Stimulated activated effector memory CD8-positive, alpha-beta T cell treated with anti-CD3 and anti-CD28 coated beads, Interleukin-12 subunit alpha, Interleukin-12 subunit beta, amount 100 ng/mL, for 72 hours (primary cell): ENCODE results near the gene LINGO3.

Experiments
- ATAC-seq: fragments of 150-1000 bp; cut with Tn5 transposase; 2 replicates; pipeline ENCODE4 v1.10.0; 2021
- DNase-seq, 2 donors: peaks; one replicate each; pipeline ENCODE4 v3.0.0; 2021 to 2022; ENCODE audit warnings: low spot score in 2 of 2
- H3K27ac Mint-ChIP-seq: one replicate; pipeline ENCODE4 v1.8.0; 2022; ENCODE audit warnings: mild to moderate bottlenecking, mixed read lengths
- H3K36me3 Mint-ChIP-seq: one replicate; pipeline ENCODE4 v1.8.0; 2022; ENCODE audit warnings: mild to moderate bottlenecking, mixed read lengths
- H3K4me1 Mint-ChIP-seq: one replicate; pipeline ENCODE4 v1.8.0; 2022; ENCODE audit warnings: mixed read lengths
- H3K4me3 Mint-ChIP-seq: one replicate; pipeline ENCODE4 v1.8.0; 2022; ENCODE audit warnings: mild to moderate bottlenecking, mixed read lengths
- H3K9me3 Mint-ChIP-seq: one replicate; pipeline ENCODE4 v1.8.0; 2022; ENCODE audit warnings: mixed read lengths

Gene LINGO3

DNA sequence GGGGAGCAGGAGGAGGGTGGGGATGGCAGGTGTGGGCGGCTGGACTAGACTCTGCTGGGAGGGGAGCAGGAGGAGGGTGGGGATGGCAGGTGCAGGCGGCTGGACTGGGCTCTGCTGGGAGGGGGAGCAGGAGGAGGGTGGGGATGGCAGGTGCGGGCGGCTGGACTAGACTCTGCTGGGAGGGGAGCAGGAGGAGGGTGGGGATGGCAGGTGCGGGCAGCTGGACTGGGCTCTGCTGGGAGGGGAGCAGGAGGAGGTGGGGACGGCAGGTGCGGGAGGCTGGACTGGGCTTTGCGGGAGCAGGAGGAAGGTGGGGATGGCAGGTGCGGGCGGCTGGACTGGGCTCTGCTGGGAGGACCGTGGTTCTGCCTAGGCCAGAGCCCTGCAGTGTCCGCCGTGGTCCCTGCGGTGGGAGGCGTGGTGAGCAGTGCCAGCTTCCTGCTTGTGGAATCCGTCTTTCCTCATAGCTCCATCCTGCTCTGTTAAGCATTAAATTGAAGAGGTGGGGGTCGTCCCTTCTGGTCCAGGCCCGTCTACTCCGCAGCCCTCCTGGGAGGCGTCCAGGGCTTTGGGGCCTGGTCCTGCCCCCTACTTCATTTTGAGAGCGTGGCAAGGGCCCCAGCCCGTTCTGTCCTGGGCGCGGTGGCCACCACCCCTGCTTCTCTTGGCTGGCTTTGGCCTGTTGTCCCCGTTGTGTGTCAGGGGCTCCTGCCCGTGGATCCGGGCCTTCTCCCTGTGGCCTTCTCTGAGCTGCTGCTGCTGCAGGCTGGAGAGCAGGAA is 25.3 kb upstream of the LINGO3 start:
- DNase-seq (no peak), ATAC-seq (no peak)
- peaks cover 32% of the 10 kb centered on the region for H3K4me1 Mint-ChIP-seq
- H3K27ac Mint-ChIP-seq, result no peak overlapping the region
- H3K36me3 Mint-ChIP-seq, result peaks cover 16% of the 10 kb centered on the region
- H3K4me3 Mint-ChIP-seq, result no peak overlapping the region
- H3K9me3 Mint-ChIP-seq, result no peaks in the 10 kb centered on the region

DNA sequence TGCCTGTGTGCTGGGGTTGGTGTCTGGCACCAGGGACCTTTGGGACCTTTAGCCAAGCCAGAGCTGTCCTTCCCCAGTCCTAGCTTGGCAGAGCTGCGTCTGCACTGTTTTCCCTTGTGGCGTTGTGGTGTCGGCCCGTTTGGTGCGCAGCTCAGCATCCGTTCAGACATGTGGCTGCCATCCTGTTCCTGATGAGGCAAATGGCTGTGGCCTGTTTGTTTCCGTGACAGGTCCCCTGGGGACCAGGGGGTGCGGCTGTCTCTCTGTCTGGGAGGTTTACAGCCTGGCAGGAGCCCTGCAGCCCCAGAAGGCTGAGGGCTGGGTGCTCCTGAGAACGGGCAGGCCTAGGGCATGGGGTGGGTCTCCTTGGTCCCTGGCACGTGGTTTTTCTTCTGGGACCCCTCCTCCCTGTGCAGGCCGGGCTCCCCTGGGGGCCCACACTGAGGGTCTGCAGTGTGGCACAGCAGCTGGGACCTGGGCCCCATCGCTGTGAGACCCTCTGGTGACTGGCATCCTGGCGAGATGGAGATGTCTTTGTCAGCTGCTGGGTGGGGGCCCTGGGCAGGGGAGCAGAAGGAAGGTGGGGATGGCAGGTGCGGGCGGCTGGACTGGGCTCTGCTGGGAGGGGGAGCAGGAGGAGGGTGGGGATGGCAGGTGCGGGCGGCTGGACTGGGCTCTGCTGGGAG is 24.5 kb upstream of the LINGO3 start:
- DNase-seq (no peak), ATAC-seq (no peak)
- peaks cover 36% of the 10 kb centered on the region for H3K4me1 Mint-ChIP-seq
- H3K27ac Mint-ChIP-seq, result no peak overlapping the region
- no peak overlapping the region for H3K4me3 Mint-ChIP-seq
- peaks cover 24% of the 10 kb centered on the region for H3K36me3 Mint-ChIP-seq
- no peaks in the 10 kb centered on the region for H3K9me3 Mint-ChIP-seq

DNA sequence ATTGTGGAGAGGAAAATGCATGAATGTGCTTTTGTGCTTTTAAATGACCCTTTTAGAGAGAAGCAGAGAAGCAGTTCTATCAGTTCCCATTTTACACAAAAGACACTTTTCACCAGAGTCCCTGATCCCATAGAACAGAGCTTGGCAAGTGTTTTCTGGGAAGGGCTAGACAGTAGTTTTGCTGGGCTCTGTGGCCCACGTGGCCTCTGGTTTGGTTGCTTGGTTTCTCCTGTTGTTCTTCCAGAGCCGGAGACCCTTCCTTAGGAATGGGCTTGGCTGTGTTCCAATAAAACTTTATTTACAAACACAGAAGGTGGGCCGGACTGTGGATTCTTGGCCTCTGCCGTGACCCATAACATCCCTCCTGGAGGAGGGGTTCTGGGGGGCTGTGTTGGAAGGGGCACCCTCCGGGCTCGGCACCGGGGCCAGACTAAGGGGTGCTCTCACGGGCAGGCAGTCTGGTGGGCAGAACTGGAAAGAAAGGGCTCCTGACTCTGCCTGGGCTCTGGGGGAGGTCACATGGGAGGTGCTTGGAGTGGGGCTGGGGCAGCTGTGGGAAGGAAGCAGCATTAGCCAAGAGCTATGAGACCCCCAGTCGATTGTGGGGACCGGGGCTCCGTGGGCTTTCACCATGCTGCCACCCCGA is 23.8 kb upstream of the LINGO3 start:
- Mint-ChIP-seq H3K4me1 (peaks cover 43% of the 10 kb centered on the region), H3K9me3 (no peaks in the 10 kb centered on the region), H3K4me3 (no peak overlapping the region), H3K27ac (peak overlapping the region; percentile 43), H3K36me3 (peaks cover 31% of the 10 kb centered on the region)
- ATAC-seq, result no peak
- DNase-seq, result no peak

DNA sequence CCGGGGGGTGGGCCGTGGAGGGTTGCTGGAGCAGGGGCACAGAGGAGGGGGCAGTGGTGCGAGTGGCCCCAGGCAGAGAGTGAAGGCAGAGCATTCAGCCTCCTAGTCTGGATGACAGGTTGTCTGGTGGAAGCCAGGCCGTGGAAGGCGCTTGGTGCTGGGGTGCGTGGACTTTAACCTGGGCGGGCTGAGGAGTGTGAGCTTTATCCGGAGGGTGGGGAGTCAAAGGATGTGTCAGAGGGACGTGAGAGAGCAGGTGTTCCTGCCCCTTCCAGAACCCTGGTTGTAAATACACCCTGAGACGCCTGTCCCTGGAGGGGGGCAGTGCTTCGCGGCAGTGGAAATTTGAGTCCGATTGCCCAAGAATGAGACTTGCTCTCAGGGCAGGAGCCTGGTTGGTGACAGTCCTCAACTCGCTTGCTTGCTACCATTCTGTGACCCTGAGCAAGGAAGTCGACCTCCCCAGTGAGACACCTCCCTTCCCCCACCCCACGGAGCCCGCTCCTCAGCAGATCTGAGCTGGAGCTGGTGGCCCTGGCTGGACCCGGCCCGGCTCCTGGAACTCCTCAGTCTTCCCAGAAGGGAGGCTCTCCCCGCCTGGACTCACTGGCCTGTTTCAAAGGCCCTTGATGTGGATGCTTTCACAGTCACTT is 22.8 kb upstream of the LINGO3 start:
- peak overlapping the region; percentile 92 for H3K4me3 Mint-ChIP-seq
- no peak for ATAC-seq
- H3K9me3 Mint-ChIP-seq, result no peaks in the 10 kb centered on the region
- H3K36me3 Mint-ChIP-seq, result peaks cover 41% of the 10 kb centered on the region
- peak overlapping the region; percentile 95 for H3K27ac Mint-ChIP-seq
- peaks cover 43% of the 10 kb centered on the region for H3K4me1 Mint-ChIP-seq
- no peak for DNase-seq

DNA sequence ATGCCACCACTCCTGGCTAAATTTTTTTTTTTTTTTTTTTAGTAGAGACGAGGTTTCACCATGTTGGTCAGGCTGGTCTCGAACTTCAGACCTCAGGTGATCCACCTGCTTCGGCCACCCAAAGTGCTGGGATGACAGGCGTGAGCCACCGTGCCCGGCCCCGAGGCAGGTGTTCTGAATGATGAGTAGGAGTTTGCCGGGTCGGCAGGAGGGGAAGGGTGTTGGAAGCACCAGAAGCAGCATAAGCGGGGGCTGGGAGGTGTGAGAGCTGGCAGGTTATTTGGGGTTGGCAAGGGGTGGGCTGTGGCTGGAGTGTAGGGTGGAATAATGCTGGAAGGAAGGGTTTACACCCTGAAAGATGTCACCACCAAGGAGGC is 22.3 kb upstream of the LINGO3 start:
- H3K4me3 Mint-ChIP-seq, result peak overlapping the region; percentile 92
- no peak for ATAC-seq
- peaks cover 44% of the 10 kb centered on the region for H3K4me1 Mint-ChIP-seq
- peaks cover 45% of the 10 kb centered on the region for H3K36me3 Mint-ChIP-seq
- no peak for DNase-seq
- no peaks in the 10 kb centered on the region for H3K9me3 Mint-ChIP-seq
- peak overlapping the region; percentile 95 for H3K27ac Mint-ChIP-seq

DNA sequence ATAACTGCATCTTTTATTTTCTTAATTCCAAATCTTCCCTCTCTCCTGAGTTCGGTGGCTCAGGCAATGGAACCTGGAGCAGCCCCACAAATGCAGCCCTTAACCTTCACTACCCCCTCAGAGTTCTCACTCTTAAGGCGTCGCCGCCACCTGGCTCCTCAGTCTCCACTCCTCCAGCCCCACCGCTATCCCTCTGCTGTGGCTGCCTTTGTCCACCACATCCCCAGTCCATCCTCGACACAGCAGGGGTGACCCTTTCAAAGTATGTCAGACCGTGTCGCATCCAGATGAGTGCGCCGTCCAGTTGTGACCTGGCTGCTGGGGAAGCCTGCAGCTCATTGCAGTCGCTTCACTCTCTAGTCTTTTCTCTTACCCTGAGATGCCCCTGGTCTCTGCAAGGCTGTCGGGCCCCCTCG is 21.6 kb upstream of the LINGO3 start:
- ATAC-seq (no peak), DNase-seq (no peak)
- Mint-ChIP-seq H3K36me3 (peaks cover 49% of the 10 kb centered on the region), H3K4me3 (peak overlapping the region; percentile 92), H3K9me3 (no peaks in the 10 kb centered on the region), H3K27ac (peak overlapping the region; percentile 95), H3K4me1 (peaks cover 45% of the 10 kb centered on the region)

DNA sequence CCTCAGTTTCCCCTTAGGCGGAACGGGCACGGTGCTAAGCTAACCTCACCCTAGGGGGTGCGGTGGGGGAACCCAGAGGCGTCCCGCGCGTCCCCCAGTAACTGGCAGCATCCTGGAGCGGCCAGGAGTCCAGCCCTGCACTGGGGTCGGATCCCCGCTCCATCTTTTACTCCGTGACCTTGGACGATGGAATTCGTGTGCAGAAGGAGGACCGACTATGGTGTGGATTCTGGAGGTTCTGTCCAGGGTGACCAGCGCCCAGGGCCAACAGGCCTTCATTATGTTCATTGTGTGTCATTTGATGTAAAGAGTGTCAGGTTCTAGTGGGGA is 21.2 kb upstream of the LINGO3 start:
- ATAC-seq (no peak), DNase-seq (no peak)
- Mint-ChIP-seq H3K4me1 (peaks cover 45% of the 10 kb centered on the region), H3K36me3 (peaks cover 53% of the 10 kb centered on the region), H3K9me3 (no peaks in the 10 kb centered on the region), H3K4me3 (peak overlapping the region; percentile 92), H3K27ac (peak overlapping the region; percentile 95)

DNA sequence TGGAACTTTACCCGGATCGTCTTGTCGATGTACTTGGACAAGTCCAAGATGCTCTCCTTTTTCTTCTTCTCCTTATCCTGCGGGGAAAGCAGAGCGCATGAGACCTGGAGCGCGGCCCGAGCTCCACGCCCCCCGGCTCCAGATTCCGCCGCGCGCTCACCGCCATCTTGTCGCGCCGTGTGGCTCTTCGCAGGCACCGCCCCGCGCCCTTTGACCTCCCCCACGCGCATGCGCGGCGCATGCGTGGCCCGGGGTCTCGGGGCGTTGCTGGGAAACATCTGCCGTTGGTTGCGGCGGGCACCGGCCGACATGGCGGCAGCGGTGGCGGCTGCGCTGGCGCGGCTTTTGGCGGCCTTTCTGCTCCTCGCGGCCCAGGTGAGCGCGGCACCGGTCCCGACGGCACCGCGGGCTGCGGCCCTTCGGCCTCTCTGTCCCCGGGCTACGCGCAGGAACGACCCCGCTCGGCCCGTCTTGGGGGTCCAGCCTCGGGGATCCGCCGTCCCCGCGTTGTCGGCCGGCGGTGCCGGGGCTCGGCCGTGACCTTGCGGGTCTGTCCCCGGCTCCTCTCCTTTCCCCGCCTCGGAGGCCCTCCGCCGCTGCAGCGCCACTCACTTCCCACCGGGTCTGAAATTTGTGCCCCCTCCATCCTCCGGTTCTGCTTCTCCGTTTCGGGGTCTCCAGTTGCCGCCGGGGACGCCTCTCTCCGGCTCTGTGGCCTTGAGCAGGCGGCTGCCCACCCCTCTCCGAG is 20.6 kb upstream of the LINGO3 start, which contains the start of the genes LSM7 and SPPL2B:
Gene LSM7 (minus strand): TSS at position 186 of the 748 bp plus-strand sequence. CDS start 20 bp downstream, at position 166.
Gene SPPL2B (plus strand): TSS at position 284 of the 748 bp plus-strand sequence. CDS start 26 bp downstream, at position 310.
- H3K4me1 Mint-ChIP-seq, result peaks cover 45% of the 10 kb centered on the region
- ATAC-seq (peak; percentile 89), DNase-seq (peak; percentile 89 to 95)
- H3K27ac Mint-ChIP-seq, result peak within 1 kb of the TSS; percentile 95
- peak within 1 kb of the TSS; percentile 92 for H3K4me3 Mint-ChIP-seq
- peaks cover 58% of the 10 kb centered on the region for H3K36me3 Mint-ChIP-seq
- H3K9me3 Mint-ChIP-seq, result no peaks in the 10 kb centered on the region

DNA sequence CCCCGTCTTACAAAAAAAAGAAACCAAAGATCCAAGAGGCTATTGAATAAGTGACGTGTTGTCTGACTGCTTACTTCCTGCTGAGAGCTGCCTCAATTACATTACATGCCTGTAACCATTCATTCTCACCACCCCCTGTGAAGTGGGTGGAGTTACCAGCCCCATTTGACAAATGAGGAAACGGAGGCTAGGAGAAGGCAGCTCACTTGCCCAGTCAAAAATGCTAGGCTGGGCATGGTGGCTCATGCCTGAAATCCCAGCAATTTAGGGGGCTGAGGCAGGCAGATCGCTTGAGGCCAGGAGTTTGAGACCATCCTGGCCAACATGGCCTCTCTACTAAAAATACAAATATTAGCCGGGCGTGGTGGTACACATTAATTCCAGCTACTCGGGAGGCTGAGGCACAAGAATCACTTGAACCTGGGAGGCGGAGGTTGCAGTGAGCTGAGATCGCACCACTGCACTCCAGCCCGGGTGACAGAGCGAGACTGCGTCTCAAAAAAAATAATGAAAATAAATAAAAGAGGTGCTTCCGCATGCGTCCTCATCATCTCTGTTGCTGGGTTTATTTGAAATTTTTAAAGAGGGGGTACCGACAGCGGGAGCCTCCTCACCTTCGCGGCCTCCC is 19.9 kb upstream of the LINGO3 start:
- peaks cover 45% of the 10 kb centered on the region for H3K4me1 Mint-ChIP-seq
- peak; percentile 71 for ATAC-seq

DNA sequence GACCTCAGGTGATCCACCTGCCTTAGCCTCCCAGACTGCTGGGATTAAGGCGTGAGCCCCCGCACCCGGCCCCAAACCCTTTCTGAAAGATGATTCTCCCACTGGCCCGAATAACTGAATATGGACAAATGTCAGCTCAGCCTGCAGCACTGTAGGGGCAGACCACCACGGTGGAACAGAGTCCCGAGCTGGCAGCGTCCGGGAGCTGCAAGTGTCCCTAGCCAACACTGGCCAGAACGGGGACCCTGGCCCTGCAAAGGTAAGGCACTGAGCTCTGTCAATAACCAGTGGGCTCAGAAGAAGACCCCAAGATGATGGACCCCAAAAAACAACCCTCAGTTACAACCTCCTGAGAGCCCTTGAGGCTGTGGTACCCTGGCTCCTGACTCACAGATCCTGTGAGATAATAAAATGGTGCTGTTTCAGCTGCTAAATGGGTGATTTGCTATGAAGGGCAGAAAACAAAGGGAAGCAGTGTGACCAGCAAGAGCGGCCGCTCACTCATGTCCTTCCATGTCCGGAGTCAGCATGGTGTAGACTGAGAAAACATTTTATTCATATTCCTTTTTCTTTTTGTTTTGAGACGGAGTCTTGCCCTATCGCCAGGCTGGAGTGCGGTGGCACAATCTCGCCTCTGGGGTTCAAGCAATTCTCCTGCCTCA is 18.9 kb upstream of the LINGO3 start:
- Mint-ChIP-seq H3K4me1 (peaks cover 45% of the 10 kb centered on the region), H3K9me3 (no peaks in the 10 kb centered on the region), H3K27ac (peak overlapping the region; percentile 95), H3K36me3 (peaks cover 76% of the 10 kb centered on the region), H3K4me3 (peak overlapping the region; percentile 92)
- ATAC-seq (no peak), DNase-seq (no peak)

More for the DNA sequence above, 19.9 kb upstream of the LINGO3 start:
- peak overlapping the region; percentile 92 for H3K4me3 Mint-ChIP-seq
- peaks cover 65% of the 10 kb centered on the region for H3K36me3 Mint-ChIP-seq
- no peaks in the 10 kb centered on the region for H3K9me3 Mint-ChIP-seq
- H3K27ac Mint-ChIP-seq, result peak overlapping the region; percentile 95
- DNase-seq, result peak in 1 of 2 donors; percentile 77

DNA sequence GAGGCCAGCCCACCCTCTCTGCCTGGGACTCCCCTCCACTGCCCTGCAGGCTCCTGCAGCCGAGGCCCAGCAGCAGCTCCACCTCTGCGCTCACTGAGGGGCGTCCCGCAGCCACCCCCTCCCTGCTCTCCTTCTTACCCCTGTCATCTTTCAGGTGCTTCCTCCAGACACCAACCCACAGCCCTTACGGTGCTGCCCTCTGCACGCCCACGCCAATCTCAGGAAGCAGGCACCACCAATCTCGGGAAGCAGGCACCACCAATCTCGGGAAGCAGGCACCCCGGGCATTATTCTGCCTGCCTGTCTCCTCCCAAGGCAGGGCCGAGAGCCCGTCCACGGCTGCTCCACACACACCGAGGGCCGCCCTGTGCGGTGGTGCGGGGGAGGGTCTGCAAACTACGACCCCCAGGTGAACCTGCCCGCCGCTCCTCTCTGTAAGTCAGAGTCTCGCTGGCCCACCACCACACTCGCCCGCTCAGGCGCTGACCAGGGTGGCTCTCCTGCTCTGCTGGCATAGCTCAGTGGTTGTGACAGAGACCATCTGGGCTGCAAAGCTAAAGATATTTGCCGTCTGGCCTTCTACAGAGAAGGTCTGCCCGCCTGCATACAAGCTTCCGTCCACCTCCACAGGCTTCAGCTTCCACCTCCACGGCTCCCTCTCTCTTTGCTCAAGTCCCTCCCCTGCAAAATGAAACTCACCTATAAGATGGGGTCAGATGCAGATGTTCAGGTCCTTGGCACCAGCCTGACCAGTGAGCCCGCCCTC is 17.5 kb upstream of the LINGO3 start:
- peak overlapping the region; percentile 43 for H3K4me3 Mint-ChIP-seq
- peaks cover 44% of the 10 kb centered on the region for H3K4me1 Mint-ChIP-seq
- DNase-seq (no peak), ATAC-seq (no peak)
- peak overlapping the region; percentile 95 for H3K27ac Mint-ChIP-seq
- H3K36me3 Mint-ChIP-seq, result peaks cover 82% of the 10 kb centered on the region
- H3K9me3 Mint-ChIP-seq, result no peaks in the 10 kb centered on the region

DNA sequence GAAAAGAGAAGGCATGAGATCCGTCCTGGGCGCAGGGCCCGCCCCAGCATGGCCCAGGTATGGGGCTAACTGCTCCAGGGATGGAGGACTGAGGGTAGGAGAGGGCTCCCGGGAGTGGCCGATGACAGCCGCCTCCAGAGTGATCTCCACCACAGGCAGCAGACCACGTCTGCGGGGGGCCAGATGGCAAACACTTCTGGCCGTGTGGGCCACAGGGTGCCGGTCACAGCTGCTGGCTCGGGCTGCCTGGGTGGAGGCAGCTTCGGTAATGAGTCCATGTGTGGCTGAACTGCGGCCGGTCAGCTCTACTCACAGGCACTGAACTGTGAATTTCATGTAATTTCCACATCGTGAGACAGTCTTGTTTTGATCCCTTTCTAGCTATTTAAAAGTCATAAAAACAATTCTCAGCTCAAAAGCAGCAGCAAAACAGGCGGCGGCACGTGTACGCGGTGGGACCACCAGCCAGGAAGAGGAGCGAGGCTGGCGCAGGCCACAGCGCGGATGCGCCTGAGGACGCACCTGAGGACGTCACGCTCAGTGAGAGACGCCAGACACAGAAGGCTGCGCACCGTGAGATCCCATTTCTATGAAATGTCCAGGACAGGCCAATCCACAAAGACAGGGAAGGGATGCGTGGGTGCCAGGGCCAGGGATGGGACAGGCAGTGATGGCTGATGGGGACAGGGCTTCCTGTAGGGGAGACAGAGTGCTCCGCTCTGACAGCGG is 16.4 kb upstream of the LINGO3 start:
- no peak for DNase-seq
- ATAC-seq, result no peak
- Mint-ChIP-seq H3K27ac (peak overlapping the region; percentile 67), H3K9me3 (no peaks in the 10 kb centered on the region), H3K4me1 (peaks cover 33% of the 10 kb centered on the region), H3K36me3 (peaks cover 77% of the 10 kb centered on the region), H3K4me3 (no peak overlapping the region)

DNA sequence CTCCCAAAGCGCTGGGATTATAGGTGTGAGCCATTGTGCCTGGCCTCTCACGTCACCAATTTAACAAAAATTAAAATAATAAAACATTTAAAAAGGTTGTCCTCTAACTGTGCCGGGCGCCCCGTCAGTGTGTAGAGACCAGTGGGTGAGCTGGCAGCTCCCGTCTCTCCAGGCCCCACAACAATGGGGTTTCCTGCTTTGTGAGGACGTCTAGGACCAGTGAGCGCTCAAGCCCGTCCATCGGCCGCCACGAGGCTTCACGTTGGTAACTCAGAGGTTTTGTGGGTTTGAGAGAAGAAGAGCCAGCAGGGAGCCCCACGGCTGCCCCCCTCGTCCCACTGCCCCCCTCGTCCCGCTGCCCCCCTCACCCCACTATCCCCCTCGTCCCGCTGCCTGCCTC is 15.8 kb upstream of the LINGO3 start:
- no peaks in the 10 kb centered on the region for H3K9me3 Mint-ChIP-seq
- ATAC-seq (no peak), DNase-seq (no peak)
- H3K27ac Mint-ChIP-seq, result no peak overlapping the region
- peaks cover 27% of the 10 kb centered on the region for H3K4me1 Mint-ChIP-seq
- H3K36me3 Mint-ChIP-seq, result peaks cover 71% of the 10 kb centered on the region
- H3K4me3 Mint-ChIP-seq, result no peak overlapping the region
